ENCODE measurements around the gene MAP3K19.

GRCh38 chr2:134936691-134937090 lies 110.6 kb downstream of the MAP3K19 start:
- TF ChIP-seq CTCF (IDR thresholded peaks at IDR 0.05; ENCODE audit: low read depth, low read length) (no peak), MYC (IDR thresholded peaks at IDR 0.05; ENCODE audit: low read depth, low read length) (no peak)
- TF ChIP-seq, protein P1, sequence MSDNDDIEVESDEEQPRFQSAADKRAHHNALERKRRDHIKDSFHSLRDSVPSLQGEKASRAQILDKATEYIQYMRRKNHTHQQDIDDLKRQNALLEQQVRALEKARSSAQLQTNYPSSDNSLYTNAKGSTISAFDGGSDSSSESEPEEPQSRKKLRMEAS (IDR thresholded peaks at IDR 0.05; ENCODE audit: low read depth, low read length) = no peak
